GM12875 (cell line): ENCODE data around the gene TKTL1.

ENCODE experiments used
- H3K4me3 ChIP-seq: one replicate; pipeline ENCODE4 v1.5.1; 2011; ENCODE audit warnings: low read depth, low read length, control low read depth
- TF ChIP-seq, protein P1 (sequence below): IDR thresholded peaks from 2 replicates; pipeline ENCODE4 v1.5.1; 2011; ENCODE audit warnings: low read depth, mild to moderate bottlenecking, control low read depth, inconsistent platforms, low read length, moderate library complexity, borderline replicate concordance; ENCODE audit not compliant: insufficient read depth

The TKTL1 gene

DNA sequence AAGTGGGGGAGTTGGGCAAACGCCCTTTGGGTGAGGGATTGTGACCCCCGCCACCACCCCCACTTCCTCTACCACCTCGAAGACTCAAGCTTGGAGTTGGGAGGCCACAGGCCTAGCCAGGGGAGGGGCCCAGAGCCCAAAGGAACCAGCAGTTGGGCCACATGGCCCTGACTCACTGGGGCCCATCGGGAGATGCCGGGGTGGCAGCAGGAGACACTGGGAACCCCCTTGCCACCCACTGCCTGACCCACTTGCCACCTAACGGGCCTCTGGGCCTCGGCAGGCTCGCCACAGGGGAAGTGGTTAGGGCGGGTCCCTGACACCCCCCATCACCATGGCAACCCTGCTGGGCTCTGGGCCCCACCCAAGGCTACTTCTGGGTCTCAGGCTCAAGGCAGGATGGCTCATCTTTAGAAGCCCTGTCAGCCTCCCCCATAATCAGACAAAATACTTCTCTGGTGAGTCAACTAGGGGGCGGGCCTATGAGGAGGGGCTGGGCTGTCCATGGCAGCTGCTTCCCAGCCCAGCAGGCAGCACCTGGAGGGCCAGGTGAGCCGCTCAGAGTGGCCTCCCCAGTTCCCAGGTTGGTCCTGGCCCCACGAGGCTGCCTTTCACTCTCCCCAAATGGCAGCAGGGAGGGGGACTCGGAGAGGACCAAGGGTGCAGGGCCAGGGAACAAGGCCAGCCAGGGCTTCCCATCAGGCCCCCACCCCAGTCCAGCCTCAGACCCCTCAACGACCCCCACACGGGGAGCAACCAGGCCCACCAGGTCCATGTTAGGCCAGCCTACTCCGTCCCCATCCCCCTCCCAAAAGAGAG, 73.2 kb downstream of the TKTL1 start:
- TF ChIP-seq, protein P1, sequence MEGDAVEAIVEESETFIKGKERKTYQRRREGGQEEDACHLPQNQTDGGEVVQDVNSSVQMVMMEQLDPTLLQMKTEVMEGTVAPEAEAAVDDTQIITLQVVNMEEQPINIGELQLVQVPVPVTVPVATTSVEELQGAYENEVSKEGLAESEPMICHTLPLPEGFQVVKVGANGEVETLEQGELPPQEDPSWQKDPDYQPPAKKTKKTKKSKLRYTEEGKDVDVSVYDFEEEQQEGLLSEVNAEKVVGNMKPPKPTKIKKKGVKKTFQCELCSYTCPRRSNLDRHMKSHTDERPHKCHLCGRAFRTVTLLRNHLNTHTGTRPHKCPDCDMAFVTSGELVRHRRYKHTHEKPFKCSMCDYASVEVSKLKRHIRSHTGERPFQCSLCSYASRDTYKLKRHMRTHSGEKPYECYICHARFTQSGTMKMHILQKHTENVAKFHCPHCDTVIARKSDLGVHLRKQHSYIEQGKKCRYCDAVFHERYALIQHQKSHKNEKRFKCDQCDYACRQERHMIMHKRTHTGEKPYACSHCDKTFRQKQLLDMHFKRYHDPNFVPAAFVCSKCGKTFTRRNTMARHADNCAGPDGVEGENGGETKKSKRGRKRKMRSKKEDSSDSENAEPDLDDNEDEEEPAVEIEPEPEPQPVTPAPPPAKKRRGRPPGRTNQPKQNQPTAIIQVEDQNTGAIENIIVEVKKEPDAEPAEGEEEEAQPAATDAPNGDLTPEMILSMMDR, result no peak
- peak overlapping the region; percentile 83 for H3K4me3 ChIP-seq

DNA sequence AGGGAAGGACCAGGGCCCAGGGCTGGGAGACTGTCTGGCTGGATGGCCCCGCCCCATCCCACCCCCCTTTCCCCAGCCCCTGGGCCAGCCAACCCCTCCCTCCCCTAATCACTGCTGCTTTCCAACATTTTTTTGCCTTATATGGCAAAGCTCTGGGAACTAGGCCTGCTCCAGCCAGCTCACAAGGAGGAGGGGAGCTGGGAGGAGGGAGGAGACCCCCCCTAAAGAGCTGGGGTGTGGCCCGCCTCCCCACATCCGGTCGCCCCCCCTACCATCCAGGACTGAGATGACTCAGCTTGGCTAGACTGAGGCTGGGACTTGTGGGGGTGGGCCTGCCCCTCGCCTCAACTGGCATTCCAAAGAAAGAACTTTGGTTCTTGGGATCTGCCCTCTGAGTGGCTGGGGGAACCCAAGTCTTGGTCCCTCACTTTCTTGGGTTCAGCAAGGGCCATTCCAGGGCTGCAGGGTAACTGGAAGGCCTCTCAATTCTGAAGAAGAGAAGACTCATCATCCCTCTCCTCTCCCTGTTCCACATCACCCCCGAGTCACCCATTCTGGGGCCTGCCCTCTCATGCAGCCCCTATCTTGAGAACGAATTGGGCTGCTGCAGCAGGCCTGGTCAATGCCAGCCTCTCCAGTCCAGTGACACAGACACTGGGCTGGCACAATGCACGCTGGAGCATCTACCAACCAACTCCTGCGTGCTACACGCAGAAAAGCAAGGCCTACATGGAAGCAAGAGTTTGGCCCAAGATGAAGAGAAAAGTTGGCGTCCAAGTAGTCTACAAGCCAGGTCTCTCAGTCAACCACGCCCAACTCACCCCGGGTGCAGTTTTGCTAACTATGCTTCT, 74.1 kb downstream of the TKTL1 start:
- H3K4me3 ChIP-seq, result peak overlapping the region; percentile 83
- TF ChIP-seq, protein P1, result no peak

DNA sequence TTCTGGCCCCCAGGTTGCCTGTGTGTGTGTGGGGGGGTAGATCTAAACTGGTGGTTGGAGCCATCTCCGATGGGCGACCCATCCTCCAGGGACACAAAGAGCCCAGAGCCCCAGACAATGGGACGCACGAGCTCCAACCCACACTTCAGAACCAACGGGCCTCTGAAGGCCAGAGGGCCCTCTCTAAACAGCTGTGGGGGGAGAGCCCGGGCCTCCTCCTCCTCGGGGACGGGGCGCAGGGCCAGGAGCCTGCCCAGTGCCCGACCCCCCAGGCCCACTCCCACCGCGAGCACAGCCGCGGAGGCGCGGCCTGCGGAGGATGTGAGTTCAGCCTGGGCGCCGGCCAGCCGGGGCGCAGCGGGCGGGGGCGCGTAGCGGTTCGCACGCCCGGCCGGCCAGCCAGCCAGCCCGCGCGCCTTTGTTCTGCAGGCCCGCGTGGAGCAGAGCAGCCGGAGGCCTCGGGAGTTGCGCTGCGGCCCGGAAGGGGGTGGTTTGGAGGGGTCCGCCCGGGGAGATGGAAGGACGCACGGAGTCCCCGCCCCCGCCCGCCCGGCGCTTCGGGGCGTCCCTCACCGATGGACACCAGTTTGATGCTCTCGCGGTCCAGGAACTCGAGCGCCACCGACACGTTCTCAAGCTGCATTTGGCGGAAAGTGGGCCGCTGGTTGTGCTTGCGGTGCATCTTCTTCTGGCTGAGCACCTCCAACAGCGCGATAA, 74.9 kb downstream of the TKTL1 start:
- peak overlapping the region; percentile 83 for H3K4me3 ChIP-seq
- TF ChIP-seq, protein P1, result no peak

DNA sequence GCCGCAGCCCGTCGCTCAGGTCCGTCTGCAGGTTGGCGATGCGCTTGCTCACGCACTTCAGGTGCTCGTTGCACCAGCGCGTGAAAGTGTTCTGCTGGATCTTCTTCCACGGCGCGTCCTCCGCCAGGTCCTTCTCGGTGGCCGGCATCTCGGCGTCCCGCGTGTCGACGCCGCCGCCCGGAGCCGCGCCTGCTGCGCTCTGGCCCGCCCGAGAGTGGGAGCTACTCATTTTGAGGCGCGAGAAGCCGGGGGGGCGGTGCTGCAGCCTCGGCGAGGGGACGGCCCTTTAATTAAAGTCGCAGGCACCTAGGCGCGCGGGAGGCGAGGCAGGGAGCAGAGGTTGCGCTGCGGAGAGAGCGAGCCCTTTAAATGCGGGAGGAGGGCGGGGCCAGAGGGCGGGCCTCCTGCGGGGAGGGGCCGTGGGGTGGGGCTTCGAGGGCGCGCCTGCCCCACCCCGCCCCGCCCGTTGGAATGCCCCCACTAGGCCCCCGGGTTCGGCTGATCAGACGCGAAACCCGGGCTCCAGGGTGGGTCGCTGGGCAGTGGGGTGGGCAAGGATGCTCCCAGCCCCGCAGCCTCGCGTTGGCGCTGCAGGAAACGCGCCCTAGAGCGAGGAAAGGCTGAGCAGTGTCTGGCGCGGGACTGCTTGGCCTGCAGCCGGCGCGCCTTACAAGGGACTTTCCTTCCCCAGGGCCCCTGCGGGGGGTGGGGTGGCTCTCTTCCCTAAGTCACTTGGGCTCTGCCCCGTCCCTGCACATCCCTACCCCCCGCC, 75.6 kb downstream of the TKTL1 start:
- TF ChIP-seq, protein P1, result no peak
- H3K4me3 ChIP-seq, result peak overlapping the region; percentile 83

DNA sequence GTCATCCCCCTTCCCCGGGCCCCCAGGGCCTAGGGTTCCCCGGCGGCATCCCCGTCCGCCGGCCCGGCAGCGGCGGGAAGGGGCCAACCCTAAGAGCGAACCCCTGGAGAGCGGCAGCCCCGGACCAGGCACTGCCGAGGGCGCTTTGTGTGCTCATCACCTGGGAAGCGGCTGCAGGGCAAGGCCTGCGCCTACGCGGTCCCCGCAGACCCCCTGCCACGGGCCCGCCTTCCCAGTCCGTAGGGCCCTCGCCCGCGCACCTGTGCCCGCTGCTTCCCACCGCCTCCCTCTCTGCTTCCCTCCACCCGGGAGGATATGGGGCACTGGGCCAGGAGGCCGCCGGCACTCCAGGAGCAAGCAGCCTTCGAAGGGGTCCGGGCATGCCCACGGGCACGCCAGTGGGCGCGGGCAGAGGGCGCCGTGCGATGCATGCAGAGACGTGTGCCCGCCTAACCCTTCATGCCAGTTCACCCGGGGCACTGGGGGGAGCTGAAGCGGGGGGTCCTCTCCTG, 76.2 kb downstream of the TKTL1 start:
- TF ChIP-seq, protein P1, result no peak
- H3K4me3 ChIP-seq, result peak overlapping the region; percentile 58

DNA sequence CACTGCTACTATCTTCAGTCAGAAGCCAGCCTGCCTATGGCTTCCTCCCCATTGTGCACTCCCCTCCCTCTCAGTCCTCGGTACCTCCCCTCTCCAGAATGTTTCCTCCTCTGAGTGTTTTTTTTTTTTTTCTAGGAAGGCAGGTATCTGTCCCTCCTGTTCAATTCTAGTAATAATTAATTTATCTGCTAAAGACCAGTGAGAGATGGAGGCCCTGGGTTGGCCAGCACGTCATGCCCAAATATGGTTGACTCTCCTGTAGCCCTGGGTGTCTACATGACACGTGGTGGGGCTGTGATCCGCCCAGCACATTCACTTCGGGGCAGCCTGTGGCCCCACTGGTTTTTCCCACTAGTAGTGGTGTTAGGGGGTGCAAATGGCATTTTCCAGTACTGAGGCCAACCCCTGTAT, 77.0 kb downstream of the TKTL1 start:
- TF ChIP-seq, protein P1, result no peak
- no peak overlapping the region for H3K4me3 ChIP-seq
